ENCODE measurements around the gene VIPR2.

Gene VIPR2

DNA sequence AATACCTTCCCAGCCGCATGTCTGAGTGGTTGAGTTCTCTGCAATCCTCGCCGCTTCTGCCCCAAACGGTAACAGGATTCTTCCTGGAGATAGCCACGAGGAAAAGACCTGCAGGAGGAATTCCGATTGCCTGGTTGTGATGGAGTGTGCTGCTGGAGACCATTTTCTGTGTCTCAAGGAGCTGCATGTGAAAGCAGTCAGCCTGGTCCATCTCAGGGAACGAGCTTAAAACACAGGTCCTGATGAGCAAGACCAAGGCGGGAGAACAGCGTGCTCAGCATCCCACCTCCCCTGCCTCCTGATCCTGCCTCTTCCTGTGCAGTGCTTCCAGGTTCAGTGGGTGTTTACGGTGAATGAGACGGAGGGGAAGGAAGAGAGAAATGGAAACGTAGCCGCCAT is 26.5 kb downstream of the VIPR2 start:
- no peak for DNase-seq

DNA sequence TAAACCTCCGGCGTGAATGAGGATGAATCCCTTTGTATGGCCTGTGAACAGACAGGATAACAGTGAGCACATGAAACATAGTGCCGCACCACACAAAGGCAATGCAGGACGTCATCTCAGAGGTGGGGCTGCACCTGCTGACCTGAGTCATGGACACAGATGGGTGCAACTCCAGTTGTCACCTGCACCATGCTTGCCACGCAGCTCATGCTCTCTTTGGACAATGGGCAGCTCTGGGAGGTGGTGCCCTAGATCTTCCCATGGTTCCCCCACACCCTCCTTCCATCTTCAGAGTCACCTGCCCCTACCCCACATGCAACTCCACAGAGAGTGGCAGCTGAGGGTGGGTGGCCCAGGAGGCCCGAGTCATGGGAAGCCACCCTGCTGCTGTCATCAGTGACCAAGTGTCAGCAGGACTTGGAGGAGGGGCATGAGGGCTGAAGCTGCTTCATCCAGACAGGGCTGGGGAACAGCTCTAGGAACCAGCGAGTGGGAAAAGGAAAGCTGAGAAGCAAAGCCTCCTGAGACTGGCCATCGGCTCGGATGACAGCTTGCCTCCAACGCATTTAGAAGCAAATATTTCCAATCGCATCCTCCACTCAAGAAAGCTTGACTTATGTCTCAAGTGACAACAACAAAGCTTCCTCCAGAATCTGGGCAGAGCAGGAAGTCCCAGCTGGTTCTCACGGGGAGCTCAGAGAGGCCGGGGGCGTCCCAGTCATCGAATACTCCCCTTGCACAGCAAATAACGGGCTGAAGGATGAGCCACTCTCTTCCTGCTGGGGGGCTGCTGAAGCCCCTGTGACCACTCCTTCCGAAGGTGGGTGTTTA is 27.1 kb downstream of the VIPR2 start:
- DNase-seq, result no peak

DNA sequence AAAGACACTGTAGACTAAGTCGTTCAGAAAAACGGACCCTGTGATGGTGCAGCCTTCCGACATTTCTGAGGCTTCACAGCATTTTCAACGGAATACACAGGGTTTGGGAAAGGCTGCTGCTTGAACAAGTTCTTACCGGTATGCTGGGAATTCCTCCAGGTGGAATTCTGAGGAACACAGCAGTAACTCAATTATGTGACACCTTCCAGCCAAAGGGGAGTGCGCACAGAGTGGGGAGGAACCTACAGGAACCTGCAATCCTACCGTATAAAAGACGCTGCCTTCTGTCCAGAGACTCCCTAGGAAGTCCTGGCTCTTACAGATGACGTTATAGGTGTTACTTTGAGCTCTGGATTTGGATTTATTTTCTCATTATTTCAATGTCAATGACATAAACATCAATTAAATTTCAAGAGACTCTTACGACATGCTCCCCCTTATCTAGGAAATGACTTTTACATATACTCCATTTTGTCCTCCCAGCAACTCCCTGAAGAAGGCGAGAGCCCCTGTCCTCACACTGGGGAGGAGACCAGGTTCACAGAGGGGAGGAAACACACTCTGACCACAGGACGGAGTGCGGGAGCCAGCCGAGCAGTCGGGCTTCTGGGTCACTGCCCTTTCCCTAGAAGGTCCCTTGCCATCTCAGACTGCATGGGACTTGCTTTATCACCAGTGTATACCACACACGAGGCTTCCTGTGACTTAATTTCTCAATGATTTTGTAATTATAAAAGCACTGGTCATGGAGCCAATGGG is 27.9 kb downstream of the VIPR2 start:
- no peak for DNase-seq

DNA sequence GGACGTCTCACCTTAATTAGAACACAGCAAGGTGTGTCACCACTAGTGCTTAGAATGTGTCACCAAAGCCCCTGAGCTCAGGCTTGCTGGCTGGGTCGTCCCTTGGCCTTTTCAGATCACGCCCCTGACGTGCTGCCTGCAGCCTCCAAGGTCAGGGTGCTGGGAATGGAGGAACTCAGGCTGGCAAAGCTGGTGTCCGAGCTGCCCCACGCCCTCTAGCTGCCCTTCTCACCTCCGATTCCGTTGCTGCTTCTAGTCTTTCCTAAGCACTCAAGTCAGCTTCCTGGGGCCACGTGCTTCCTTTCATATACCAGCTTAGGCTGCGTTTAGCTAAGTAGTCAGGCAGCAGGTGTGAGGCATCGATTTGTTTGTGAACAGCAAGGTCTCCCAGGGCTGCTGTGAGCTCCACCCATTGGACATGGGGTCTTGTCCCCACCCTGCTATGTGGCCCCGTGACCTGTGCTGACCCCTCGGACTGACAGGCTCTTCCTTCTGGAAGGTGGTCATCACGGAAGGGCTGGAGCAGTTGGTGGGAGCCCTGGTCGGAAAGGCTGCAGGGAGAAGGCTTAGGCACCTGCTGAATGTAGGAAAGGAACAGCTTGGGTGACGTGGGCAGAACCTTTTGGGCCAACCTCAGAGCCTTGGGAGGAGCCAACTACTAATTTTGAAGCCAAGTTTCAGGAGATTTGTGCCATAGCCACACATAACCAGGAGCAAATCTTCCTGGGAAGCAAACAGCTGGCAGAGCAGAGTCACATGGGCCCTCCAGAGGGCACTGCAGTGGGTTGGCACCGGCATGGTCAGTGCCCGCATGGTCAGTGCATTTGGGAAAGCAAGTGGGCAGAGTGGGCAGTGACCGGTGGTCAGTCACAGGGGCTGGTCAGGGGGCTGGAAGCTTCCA is 28.8 kb downstream of the VIPR2 start:
- no peak for DNase-seq

DNA sequence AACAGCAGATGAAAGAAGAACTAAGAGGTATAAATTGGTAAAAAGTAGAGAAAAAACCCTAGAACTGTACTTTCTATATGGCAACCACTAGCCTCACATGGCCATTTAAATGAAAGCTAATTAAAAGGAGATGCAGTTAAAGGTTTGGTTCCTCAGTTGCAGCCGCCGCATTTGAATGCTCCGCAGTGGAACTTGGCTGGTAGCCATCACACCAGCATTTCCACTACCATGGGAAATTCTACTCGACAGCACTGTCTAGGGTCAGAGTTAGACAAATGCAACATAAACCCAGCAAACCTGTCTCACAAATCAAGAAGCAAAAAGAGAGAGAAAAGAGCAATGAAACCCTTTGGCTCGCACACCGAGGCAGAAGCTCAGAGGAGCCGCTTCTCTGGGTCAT is 29.7 kb downstream of the VIPR2 start:
- no peak for DNase-seq

DNA sequence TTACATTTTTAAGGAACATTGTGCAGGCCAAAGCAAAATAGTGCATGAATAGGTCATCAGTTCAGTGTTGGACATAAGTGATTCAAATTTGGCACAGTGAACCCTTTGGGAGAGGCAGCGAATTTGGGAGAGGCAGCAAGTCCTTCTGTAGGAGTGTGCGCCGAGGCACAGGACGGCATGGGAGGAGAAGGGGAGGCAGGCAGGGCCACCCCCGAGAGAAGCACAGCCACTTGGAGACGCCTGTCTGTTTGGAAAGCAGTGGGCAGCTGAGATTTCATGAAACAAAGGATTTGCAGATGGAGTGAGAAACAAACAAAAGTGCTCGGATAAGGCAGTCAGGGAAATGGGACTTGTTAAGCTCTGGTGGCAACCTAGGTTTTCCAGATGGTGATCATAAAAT is 30.6 kb downstream of the VIPR2 start:
- DNase-seq, result no peak

DNA sequence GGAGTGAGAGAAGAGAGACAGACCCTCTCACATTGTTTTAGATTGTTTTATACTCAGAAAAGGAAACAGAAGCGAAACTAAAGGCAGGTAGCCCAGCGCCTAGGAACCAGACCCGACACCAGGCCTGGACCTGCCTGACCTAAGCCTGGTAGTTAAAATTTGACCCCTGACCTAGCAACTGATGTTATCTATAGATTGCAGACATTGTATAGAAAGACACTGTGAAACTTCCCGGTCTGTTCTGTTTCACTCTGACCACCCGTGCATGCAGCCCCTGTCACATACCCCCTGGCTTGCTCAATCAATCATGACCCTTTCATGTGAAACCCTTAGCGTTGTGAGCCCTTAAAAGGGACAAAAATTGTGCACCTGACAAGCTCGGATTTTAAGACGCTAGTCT is 31.6 kb downstream of the VIPR2 start:
- no peak for DNase-seq

DNA sequence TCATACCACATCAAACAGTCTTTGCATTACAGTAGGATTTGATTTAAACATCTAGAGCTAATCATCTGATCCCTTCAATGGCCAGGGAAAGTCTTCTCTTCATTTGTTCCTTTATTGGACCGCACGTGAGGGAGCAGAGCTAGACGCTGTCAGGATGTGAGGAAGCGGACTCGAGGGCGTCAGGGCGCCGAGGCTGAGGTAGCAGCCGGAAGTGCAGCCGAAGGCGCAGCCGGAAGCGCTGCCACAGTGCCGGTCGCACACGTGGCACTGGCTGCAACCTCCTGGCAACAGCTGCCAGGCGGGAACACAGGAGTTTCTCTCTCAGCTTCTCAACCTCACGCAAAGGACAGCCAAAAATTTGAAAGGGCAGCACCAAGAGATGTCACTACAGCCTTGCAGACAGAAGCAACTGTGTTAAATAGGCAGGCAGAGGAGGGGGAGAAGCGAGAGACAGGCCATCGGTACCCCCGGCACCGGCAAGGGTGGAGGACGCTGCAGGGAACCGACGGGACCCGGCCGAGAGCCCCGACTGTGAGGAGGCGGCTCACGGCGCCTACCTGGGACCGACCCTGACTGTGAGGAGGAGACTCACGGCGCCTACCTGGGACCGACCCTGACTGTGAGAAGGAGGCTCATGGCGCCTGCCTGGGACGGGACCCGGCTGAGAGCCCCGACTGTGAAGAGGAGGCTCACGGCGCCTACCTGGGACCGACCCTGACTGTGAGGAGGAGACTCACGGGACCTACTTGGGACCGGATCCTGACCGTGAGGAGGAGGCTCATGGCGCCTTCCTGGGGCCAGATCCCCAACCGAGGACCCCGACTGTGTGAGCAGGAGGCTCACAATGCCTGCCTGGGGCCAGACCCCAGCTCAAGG is 32.3 kb downstream of the VIPR2 start:
- no peak for DNase-seq

DNA sequence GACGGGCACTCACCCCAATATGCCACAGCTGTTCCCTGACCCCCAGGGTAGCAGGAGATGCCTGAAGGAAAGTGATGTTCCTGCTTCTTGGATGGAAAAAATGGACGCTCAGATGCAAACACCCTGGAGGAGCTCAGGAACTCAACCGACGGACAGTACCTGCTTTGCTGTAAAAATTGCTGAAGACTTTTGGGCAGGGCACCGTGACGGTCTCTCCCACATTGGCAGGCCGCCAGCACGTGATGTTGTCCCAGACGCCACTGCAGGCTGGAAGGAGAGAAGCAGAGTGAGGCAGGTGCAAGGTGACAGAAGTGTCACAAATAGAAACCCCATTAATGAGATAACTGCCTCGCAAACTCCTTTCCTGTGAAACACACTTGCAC is 35.0 kb downstream of the VIPR2 start:
- DNase-seq, result no peak

DNA sequence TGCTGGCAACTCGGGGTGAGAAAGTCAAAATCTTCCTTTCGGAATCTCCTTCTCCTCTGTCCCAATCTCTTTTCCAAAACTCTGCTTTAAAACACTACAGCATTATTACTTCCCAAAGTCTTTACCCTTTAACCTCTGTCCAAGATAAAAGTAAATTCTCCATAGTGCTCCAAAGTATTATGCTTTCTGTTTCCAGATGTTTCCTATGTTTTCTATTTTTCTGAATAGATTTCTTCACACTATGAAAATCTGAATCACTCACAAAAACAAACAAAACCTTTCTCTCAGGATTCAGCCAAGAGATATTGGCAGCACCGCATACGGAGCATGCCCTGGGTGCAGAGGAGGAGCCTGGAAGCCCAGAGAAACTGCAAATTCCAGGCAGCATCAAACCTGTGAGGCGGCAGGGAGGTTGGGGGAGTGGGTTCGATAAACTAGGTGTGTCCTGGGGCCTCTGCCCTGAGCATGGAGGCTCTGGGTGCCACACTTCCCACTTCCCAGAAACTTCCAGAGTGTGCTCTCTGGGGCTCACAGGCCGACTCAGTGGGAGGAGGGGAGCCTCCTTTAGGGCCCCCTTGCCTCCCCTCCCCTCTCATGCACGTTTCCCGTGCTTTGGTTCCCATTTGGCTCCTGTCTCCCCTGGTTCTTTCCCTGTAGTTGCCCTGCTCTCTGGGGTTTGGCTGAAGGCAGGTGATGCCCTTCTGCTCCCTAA is 35.6 kb downstream of the VIPR2 start:
- DNase-seq, result no peak

DNA sequence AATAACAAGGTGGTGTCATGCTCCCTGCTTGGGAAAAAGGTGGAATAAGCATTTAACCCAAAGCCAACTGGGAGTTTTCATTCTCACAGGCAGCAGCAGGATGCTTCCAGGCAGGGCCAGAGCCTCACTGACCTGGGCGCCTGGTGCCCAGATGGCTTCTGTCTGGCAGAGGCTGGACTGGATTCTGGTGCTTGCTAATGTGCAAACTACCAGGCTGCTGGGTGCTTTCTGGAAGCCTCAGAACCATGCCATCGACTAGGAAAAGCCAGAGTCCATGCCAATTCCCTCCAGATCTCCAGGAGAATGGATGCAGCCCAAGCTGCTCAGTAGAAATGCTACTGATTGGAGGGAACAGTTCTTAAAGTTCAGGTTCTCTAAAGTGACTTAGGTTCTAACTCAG is 36.2 kb downstream of the VIPR2 start:
- DNase-seq, result no peak

DNA sequence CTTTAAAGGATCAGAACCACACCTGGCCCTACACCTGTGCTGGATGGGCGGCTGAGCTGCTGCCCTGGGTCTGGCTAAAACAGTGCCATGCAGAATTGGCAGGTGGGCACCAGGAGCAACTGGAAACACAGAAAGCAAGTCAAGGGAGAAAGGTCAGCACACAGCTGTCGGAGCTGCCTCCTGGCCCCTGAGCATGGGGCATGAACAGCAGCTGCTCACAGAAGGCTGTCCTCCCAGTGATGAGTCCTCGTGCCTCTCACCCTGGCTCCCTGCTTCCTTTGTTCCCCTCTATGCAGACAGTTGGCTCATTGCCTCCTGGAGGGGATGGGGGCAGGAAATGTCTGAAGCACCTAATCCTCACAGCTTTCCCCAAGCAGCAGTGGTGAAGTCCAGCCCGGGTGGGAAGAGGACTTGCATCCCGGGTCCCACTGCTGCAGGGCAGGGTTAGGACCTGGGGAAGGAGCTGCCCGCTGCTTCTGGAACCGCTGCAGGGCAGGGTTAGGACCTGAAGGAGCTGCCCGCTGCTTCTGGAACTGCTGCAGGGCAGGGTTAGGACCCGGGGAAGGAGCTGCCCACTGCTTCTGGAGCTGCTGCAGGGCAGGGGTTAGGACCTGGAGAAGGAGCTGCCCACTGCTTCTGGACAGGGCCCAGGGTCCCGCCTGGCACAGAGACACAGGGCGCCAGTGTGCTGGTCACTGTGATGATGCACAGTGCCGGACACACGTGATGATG is 37.3 kb downstream of the VIPR2 start:
- no peak for DNase-seq

DNA sequence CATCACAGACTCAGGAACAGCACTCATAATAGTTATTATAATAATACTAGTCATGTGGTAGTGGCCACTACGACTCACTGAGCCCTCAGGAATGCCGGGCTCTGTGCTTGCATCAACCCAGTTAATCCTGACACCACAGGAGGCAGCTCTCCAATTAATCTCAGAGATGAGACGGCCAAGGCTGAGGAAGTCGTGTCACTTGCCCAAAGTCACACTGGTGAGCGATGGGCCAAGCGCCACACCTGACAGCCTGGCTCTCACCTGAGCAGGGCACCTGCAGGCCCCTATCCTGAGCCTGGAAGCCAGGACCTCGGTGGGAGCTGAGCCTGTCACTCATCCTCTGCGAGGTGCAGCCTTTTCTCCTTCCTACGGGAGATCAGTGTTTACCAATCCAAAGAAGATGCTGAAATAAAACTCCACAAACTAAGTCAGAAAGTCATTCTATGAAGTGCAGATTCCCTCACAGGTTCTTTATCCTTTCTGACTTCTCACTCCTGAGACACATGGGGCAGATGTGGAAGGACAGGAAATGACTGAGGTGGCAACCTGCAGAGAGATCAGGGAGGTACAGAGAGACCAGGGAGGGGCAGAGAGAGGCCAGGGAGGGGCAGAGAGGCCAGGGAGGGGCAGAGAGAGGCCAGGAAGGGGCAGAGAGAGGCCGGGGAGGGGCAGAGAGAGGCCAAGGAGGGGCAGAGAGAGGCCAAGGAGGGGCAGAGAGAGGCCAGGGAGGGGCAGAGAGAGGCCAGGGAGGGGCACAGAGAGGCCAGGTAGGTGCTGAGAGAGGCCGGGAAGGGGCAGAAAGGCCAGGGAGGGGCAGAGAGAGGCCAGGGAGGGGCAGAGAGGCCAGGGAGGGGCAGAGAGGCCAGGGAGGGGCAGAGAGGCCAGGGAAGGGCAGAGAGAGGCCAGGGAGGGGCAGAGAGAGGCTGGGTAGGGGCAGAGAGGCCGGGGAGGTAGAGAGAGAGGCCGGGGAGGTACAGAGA is 38.5 kb downstream of the VIPR2 start:
- DNase-seq, result no peak

DNA sequence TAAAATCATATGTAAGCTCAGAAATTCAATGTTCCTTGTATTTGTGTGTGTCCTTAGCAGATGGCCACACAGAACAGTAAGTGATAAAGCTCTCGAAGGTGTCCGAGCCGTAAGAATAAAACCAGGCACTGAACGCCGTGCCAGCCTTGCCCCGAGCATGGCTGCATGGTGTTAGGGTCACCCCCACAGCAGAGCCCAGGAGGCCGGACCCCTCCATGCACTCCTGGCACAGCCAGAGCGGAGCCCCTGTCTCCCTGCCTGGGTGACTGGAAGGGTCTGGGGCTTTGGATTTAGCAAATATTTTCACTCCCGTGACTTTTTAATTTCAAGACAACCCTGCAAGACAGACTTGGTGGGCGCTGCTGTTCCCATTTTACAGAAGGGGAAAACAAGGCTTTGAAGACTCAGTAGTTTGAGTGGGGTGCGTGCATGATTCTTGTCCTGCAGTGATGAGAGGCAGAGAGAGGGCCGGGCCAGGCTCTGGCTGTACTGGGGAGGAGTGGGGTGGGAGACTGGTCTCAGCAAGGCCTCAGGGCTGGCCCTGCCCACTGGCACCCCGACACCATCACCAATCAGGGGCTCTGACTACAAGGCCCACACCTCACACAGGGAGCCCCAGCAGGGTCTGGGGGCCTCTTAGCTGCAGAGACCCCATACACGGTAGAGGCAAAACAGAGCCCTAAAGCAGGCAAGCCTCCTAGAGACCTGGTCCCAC is 39.4 kb downstream of the VIPR2 start:
- no peak for DNase-seq

DNA sequence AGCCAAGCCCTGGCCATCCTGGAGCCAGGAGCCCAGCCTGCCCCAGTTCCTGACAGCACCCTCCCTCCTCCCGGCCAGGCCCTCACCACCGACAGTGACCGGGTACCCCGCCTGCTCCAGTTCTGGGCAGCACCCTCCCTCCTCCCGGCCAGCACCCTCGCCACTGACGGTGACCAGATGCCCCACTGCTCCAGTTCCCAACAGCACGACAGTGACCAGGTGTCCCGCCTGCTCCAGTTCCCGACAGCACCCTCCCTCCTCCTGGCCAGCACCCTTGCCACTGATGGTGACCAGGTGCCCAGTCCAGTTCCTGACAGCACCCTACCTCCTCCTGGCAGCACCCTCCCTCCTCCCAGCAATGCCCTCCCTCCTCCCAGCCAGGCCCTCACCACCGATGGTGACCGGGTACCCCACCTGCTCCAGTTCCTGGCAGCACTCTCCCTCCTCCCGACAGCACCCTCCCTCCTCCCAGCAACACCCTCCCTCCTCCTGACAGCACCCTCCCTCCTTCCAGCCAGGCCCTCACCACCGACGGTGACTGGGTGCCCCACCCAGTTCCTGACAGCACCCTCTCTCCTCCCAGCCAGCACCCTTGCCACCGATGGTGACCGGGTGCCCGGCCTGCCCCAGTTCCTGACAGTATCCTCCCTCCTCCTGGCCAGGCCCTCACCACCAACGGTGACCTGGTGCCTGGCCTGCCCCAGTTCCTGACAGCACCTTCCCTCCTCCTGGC is 40.3 kb downstream of the VIPR2 start:
- no peak for DNase-seq

DNA sequence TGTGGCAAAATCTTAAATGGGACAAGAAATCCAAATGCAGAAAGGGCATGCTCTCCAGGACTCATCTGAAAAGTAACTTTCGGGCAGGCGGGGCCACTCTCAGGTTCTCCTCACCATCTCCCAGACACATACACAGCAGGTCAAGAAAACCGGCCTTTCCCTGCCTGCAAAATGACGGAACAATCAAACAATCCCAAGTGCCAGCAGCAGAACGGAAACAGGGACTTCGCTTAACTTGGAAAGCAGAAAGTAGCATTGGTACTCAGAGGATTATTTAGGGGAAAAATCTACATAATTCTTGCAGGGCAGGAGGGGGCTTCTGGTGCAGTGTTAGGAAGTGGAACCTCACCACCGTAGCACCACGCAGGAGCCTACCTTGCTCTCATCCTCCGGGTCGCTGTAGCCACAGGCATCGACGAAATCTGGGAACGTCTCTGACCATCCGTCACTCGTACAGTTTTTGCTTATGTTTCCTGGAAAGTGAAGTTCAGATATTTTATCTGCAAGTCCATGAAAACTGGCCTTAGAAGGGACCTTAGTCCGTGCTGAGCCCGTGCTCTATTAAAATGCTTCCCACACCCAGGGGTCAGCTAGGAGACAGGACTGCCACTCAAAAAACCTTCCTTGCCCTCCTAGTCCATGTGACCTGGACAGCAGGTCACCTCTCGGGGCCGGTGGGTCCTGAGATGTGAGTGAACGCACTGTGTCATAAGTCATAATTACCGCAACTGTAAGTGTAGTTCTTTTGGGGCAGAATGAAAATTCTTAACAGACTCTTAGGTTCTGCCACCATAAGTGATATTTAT is 41.1 kb downstream of the VIPR2 start:
- no peak for DNase-seq

DNA sequence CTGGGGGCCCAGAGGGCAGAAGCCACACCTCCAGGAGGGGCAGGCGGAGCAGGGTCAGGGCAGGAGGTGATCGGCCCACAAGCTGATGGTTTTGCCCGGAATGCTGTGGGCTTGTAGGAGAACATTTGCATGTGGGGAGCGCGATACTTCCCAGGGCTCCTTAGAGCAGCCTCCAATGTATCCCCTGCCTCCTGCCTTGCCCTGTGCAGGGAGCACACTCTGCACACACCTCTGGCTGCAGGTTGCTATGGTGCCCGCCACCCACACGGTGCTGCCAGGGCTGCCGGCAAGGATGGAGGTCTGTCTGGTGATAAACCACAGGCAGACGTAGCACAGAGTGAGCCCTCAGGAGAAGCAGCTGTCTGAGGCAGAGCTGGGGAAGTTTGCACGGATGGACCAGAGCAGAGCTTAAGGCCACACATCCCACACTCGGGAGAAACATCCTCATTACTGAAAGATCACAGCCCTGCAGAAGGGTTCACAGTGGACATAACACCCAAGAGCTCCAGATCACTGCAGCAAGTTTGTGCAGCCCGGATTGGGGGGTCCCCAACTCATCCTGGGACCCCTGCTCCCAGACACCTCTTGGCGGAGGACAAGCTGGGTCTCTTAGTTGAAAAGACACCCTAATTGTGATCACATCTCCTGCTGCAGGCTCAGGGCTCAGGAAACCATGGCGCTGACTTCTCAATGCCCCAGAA is 41.8 kb downstream of the VIPR2 start:
- no peak for DNase-seq

Data from fibroblast of upper back skin (primary cell).